Measurements from ENCODE around the gene SUPT4H1. TPM values are rescaled to one million over a fixed set of nuclear protein-coding genes. Genes with fewer than 3 reads are reported as not detected.

Gene SUPT4H1
- total and polyA plus RNA-seq, 9 of the 15 experiments (the other 6 are each of a cell fraction or from before 2014, with no cell fraction given): 62.1 to 320 (median 117) TPM

- TF ChIP-seq ZNF740 (CRISPR knock-in tag; IDR thresholded peaks at IDR 0.05): peak; percentile 97
- TF ChIP-seq ZNF740 (tag; IDR thresholded peaks at IDR 0.05): peak in 1 of 2 experiments; percentile 82; a peak in 2 of 4 replicates
- TF ChIP-seq ZFP1 (CRISPR knock-in tag; IDR thresholded peaks at IDR 0.05): peak; percentile 44; the same call in 1 of the 2 replicates
- TF ChIP-seq BHLHE40 (IDR thresholded peaks at IDR 0.05; ENCODE audit: low read length): peak; percentile 59; the same call in 1 of the 2 replicates
- no peak for TF ChIP-seq FIP1L1 (IDR thresholded peaks at IDR 0.05; ENCODE audit: low read depth, low read length, poor library complexity, severe bottlenecking)
- TF ChIP-seq ZMIZ1 (IDR thresholded peaks at IDR 0.05; ENCODE audit: low read depth in 2 of 2, low read length in 2 of 2): peak in 1 of 2 experiments; percentile 45; a peak in 1 of 4 replicates
- TF ChIP-seq ZZZ3 (IDR thresholded peaks at IDR 0.05): no peak
- peak; percentile 58; the same call in 1 of the 2 replicates for TF ChIP-seq ZNF253 (CRISPR knock-in tag; conservative IDR thresholded peaks at IDR 0.05)
- TF ChIP-seq USF2 (CRISPR knock-in tag; IDR thresholded peaks at IDR 0.05): no peak
- TF ChIP-seq THRB (CRISPR knock-in tag; conservative IDR thresholded peaks at IDR 0.05): peak; percentile 97
- peak; percentile 50; the same call in 1 of the 2 replicates for TF ChIP-seq ZNF589 (CRISPR knock-in tag; IDR thresholded peaks at IDR 0.05; ENCODE audit: low read depth)
- TF ChIP-seq XRCC5 (IDR thresholded peaks at IDR 0.05; ENCODE audit: low read depth, low read length): no peak
- no peak; the same call in 1 of the 2 replicates for TF ChIP-seq RNF2 (IDR thresholded peaks at IDR 0.05)
- no peak for TF ChIP-seq EHMT2 (IDR thresholded peaks at IDR 0.05)
- no peak for TF ChIP-seq MTF1 (CRISPR knock-in tag; IDR thresholded peaks at IDR 0.05; ENCODE audit: borderline replicate concordance)
- no peak for TF ChIP-seq CBX8 (IDR thresholded peaks at IDR 0.05; ENCODE audit: borderline replicate concordance, extremely low read depth, low read depth, low read length, poor library complexity, severe bottlenecking)
- TF ChIP-seq ATF4 (CRISPR knock-in tag; IDR thresholded peaks at IDR 0.05): peak; percentile 87
- peak; percentile 67 for TF ChIP-seq NCOR1 (IDR thresholded peaks at IDR 0.05)
- TF ChIP-seq GABPB2 (CRISPR knock-in tag; conservative IDR thresholded peaks at IDR 0.05): peak; percentile 31; the same call in 1 of the 2 replicates
- no peak for TF ChIP-seq HSF4 (CRISPR knock-in tag; IDR thresholded peaks at IDR 0.05; ENCODE audit: borderline replicate concordance)
Measured at GRCh38 chr17:58329035-58329809, 22.8 kb downstream of the SUPT4H1 start (continued).
